ENCODE measurements around the gene PRR14L. TPM values are rescaled to one million over a fixed set of nuclear protein-coding genes. Genes with fewer than 3 reads are reported as not detected.
"Not testable (repeated sequence)": the region's sequence is repeated elsewhere in the genome, so short reads cannot be mapped to it uniquely, and the experiment has no call there.

Gene PRR14L
- total RNA-seq, 1 experiment from 2014 or later: 60.5 TPM

GRCh38 chr22:31776231-31776630, 26.3 kb upstream of the PRR14L start:
- CTCF ChIA-PET: interaction anchor here (0.6 kb wide), 1 partner anchor 67 kb away, joined by 3 read pairs; no protein-coding TSS in a partner anchor
- no peak for TF ChIP-seq CTCF (IDR thresholded peaks at IDR 0.05; ENCODE audit: unreplicated experiment)
- intact Hi-C loops (cut with micrococcal nuclease; ENCODE audit: unreplicated experiment): no loop called here
- Mint-ChIP-seq H3K27ac (ENCODE audit: unreplicated experiment) (no peak overlapping the region), H3K9me3 (ENCODE audit: low read depth, unreplicated experiment) (no peaks in the 10 kb centered on the region), H3K27me3 (ENCODE audit: unreplicated experiment) (no peaks in the 10 kb centered on the region), H3K36me3 (ENCODE audit: insufficient read depth, unreplicated experiment) (peaks cover 16% of the 10 kb centered on the region), H3K4me3 (ENCODE audit: low read depth, unreplicated experiment) (no peak overlapping the region), H3K4me1 (ENCODE audit: low read depth, unreplicated experiment) (no peaks in the 10 kb centered on the region)
- no TSS peak for BruUV-seq (replicated peaks)
- DNase-seq: no peak

DNA sequence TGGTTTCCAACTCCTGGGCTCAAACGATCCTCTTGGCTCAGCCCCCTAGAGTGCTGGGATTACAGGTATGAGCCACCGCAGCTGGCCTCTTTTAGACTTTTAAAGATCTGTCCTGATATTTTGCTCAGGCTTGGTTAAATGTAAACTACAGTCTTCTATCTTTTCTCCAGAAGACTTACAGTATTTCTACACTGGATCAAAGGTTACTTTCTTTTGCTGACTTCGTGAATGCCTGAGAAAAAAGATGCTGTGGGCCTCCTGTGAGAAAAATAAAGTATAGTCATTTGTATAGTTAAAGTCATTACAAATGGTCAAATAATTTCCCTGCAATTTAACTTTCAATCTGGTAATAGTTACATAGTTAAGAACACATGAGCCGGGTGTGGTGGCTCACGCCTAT, 23.5 kb upstream of the PRR14L start:
- Mint-ChIP-seq H3K27me3 (ENCODE audit: unreplicated experiment) (no peaks in the 10 kb centered on the region), H3K9me3 (ENCODE audit: low read depth, unreplicated experiment) (no peaks in the 10 kb centered on the region), H3K4me1 (ENCODE audit: low read depth, unreplicated experiment) (no peaks in the 10 kb centered on the region), H3K27ac (ENCODE audit: unreplicated experiment) (no peak overlapping the region), H3K36me3 (ENCODE audit: insufficient read depth, unreplicated experiment) (peaks cover 34% of the 10 kb centered on the region), H3K4me3 (ENCODE audit: low read depth, unreplicated experiment) (no peak overlapping the region)
- BruUV-seq (replicated peaks): no TSS peak
- no peak for DNase-seq
- intact Hi-C loops (cut with micrococcal nuclease; ENCODE audit: unreplicated experiment): no loop called here
- TF ChIP-seq CTCF (IDR thresholded peaks at IDR 0.05; ENCODE audit: unreplicated experiment): no peak
- CTCF ChIA-PET: interaction anchor here (0.7 kb wide), 1 partner anchor 12 kb away, joined by 3 read pairs; no protein-coding TSS in a partner anchor

GRCh38 chr22:31768422-31769059, 18.6 kb upstream of the PRR14L start:
- CTCF ChIA-PET: no interaction called here
- no TSS peak for BruUV-seq (replicated peaks)
- Mint-ChIP-seq H3K27ac (ENCODE audit: unreplicated experiment) (no peak overlapping the region), H3K4me1 (ENCODE audit: low read depth, unreplicated experiment) (no peaks in the 10 kb centered on the region), H3K27me3 (ENCODE audit: unreplicated experiment) (no peaks in the 10 kb centered on the region), H3K4me3 (ENCODE audit: low read depth, unreplicated experiment) (no peak overlapping the region), H3K36me3 (ENCODE audit: insufficient read depth, unreplicated experiment) (peaks cover 43% of the 10 kb centered on the region), H3K9me3 (ENCODE audit: low read depth, unreplicated experiment) (no peaks in the 10 kb centered on the region)
- intact Hi-C loops (cut with micrococcal nuclease; ENCODE audit: unreplicated experiment): no loop called here
- no peak for TF ChIP-seq CTCF (IDR thresholded peaks at IDR 0.05; ENCODE audit: unreplicated experiment)
- no peak for DNase-seq

GRCh38 chr22:31764785-31765184, 14.9 kb upstream of the PRR14L start:
- DNase-seq: no peak
- peaks cover 38% of the 10 kb centered on the region for H3K36me3 Mint-ChIP-seq (ENCODE audit: insufficient read depth, unreplicated experiment)
- BruUV-seq (replicated peaks): no TSS peak
- no peaks in the 10 kb centered on the region for H3K9me3 Mint-ChIP-seq (ENCODE audit: low read depth, unreplicated experiment)
- H3K27me3 Mint-ChIP-seq (ENCODE audit: unreplicated experiment): no peaks in the 10 kb centered on the region
- CTCF ChIA-PET: no interaction called here
- no peaks in the 10 kb centered on the region for H3K4me1 Mint-ChIP-seq (ENCODE audit: low read depth, unreplicated experiment)
- TF ChIP-seq CTCF (IDR thresholded peaks at IDR 0.05; ENCODE audit: unreplicated experiment): no peak
- intact Hi-C loops (cut with micrococcal nuclease; ENCODE audit: unreplicated experiment): no loop called here
- no peak overlapping the region for H3K27ac Mint-ChIP-seq (ENCODE audit: unreplicated experiment)
- H3K4me3 Mint-ChIP-seq (ENCODE audit: low read depth, unreplicated experiment): no peak overlapping the region

DNA sequence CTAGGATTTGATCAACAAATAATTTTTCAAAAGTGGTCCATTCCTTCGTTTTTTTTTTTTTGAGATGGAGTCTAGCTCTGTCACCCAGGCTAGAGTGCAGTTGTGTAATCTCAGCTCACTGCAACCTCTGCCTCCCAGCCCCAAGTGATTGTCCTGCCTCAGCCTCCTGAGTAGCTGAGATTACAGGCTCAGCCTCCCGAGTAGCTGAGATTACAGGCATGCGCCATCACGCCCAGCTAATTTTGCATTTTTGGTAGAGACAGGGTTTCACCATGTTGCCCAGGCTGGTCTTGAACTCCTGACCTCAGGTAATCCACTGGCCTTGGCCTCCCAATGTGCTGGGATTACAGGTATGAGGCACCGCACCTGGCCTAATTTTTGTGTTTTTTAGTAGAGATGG, 8.9 kb upstream of the PRR14L start:
- Mint-ChIP-seq H3K36me3 (ENCODE audit: insufficient read depth, unreplicated experiment) (peaks cover 34% of the 10 kb centered on the region), H3K4me1 (ENCODE audit: low read depth, unreplicated experiment) (peaks cover 18% of the 10 kb centered on the region)
- BruUV-seq (replicated peaks); DNase-seq; CTCF ChIA-PET; intact Hi-C loops (cut with micrococcal nuclease; ENCODE audit: unreplicated experiment); H3K4me3 Mint-ChIP-seq (ENCODE audit: low read depth, unreplicated experiment); H3K27me3 Mint-ChIP-seq (ENCODE audit: unreplicated experiment); H3K9me3 Mint-ChIP-seq (ENCODE audit: low read depth, unreplicated experiment); H3K27ac Mint-ChIP-seq (ENCODE audit: unreplicated experiment): not testable (repeated sequence)
